CD4-positive, alpha-beta T cell (primary cell): ENCODE measurements around the gene NLGN1. TPM values are rescaled to one million over a fixed set of nuclear protein-coding genes. Genes with fewer than 3 reads are reported as not detected.
"Not testable (repeated sequence)": the region's sequence is repeated elsewhere in the genome, so short reads cannot be mapped to it uniquely, and the experiment has no call there.

Source experiments
- ATAC-seq: fragments of 200-7000 bp; cut with Tn5 transposase; one replicate; pipeline ENCODE4 v1.10.0; 2022; ENCODE audit warnings: mild to moderate bottlenecking; ENCODE audit not compliant: poor library complexity
- CTCF ChIA-PET: fragments of 350-600 bp; sonication (Branson Sonifier 250); formaldehyde crosslinking; loops from one replicate; lab custom pipeline; 2021; ENCODE audit warnings: antibody characterized with exemption, inconsistent platforms; lab: Charles Lee
- POLR2A ChIA-PET: fragments of 350-600 bp; sonication (Branson Sonifier 250); formaldehyde crosslinking; loops from one replicate; lab custom pipeline; 2021; ENCODE audit warnings: antibody characterized with exemption, inconsistent platforms; lab: Charles Lee
- DNase-seq, 14 experiments: peaks; one replicate each; pipeline ENCODE4 v3.0.0-alpha.2; 2013 to 2020; ENCODE audit warnings: mixed read lengths in 2 of 14
- H3K27ac ChIP-seq, 2 donors: one replicate each; pipeline versions ENCODE4 v1.5.1 to v1.7.0; 2013; ENCODE audit warnings: low read length in 2 of 2, low read depth in 1 of 2, mild to moderate bottlenecking in 1 of 2
- H3K27me3 ChIP-seq, 2 experiments: 1 replicate in 1 of 2; 2 replicates in 1 of 2; pipeline versions ENCODE4 v1.6.1 to v1.7.0; 2013; ENCODE audit warnings: low read length in 2 of 2, control low read depth in 1 of 2, mild to moderate bottlenecking in 1 of 2, moderate library complexity in 1 of 2; ENCODE audit not compliant: insufficient read depth in 2 of 2, control insufficient read depth in 1 of 2
- H3K36me3 ChIP-seq: one replicate; pipeline ENCODE4 v1.6.1; 2013; ENCODE audit warnings: low read length, control low read depth; ENCODE audit not compliant: insufficient read depth
- H3K4me1 ChIP-seq: one replicate; pipeline ENCODE4 v1.6.1; 2013; ENCODE audit warnings: low read length, control low read depth; ENCODE audit not compliant: insufficient read depth
- H3K4me3 ChIP-seq: one replicate; pipeline ENCODE4 v1.5.1; 2013; ENCODE audit warnings: mild to moderate bottlenecking, low read length, moderate library complexity
- H3K9me3 ChIP-seq, 2 experiments: 1 replicate in 1 of 2; 2 replicates in 1 of 2; pipeline versions ENCODE4 v1.6.1 to v1.7.0; 2013; ENCODE audit warnings: low read length in 2 of 2, mild to moderate bottlenecking in 2 of 2, control low read depth in 1 of 2, moderate library complexity in 1 of 2; ENCODE audit not compliant: control insufficient read depth in 1 of 2, insufficient read depth in 1 of 2
- H3K27ac Mint-ChIP-seq: one replicate; pipeline ENCODE4 v1.8.0; 2020; ENCODE audit warnings: mixed read lengths
- H3K27me3 Mint-ChIP-seq: one replicate; pipeline ENCODE4 v1.8.0; 2021; ENCODE audit warnings: mixed read lengths
- H3K36me3 Mint-ChIP-seq: one replicate; pipeline ENCODE4 v1.8.0; 2021; ENCODE audit warnings: low read depth, mixed read lengths
- H3K4me1 Mint-ChIP-seq: one replicate; pipeline ENCODE4 v1.8.0; 2021; ENCODE audit warnings: low read depth, mixed read lengths
- H3K4me3 Mint-ChIP-seq: one replicate; pipeline ENCODE4 v1.8.0; 2020; ENCODE audit warnings: mild to moderate bottlenecking, mixed read lengths
- H3K9me3 Mint-ChIP-seq: one replicate; pipeline ENCODE4 v1.8.0; 2020; ENCODE audit warnings: mixed read lengths
- intact Hi-C, 2 experiments: fragments of 100-400 bp; cut with DNase I in 1 of 2; cut with micrococcal nuclease in 1 of 2; formaldehyde crosslinking; loops; one replicate each; pipeline versions ENCODE4 v1.15.1 to v1.9.0; 2023 to 2025; cut with DNase I, micrococcal nuclease
- total RNA-seq, 174 experiments: library from RNA in 2 of 174; stranded (reverse) in 2 of 174; gene quantifications; one replicate each; pipeline ENCODE4 v1.2.3 and lab custom pipeline; 2021 to 2026
- TF ChIP-seq, protein P1 (sequence below): fragments of 200-600 bp; IDR thresholded peaks from one replicate; pipeline ENCODE4 v1.8.0; 2022; ENCODE audit warnings: antibody characterized with exemption, mild to moderate bottlenecking

NLGN1 gene
- total RNA-seq, 2 experiments from 2014 or later, result not detected

DNA sequence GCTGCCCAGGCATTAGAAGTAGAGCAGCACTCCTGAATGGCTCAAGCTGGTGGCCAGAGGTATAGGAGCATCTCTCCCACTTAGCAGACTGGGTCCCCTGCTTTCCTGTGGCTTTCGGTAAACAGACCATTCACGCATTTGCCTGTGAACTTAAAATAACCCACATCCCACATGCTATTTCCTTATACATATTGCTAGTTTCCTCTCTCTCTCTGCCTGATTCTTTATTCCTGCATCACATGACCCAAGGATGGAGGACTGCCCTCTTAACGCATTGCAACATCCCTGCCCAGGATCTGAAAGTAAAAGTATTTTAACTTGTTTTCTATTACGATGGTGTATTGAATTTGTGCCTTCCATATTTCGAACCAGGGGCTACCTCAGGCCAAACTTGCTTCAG lies 43.4 kb upstream of the NLGN1 start:
- no peaks in the 10 kb centered on the region for H3K27me3 Mint-ChIP-seq
- DNase-seq (no peak), ATAC-seq (no peak)
- H3K9me3 Mint-ChIP-seq, result peaks cover 8% of the 10 kb centered on the region
- no peak overlapping the region for H3K4me3 Mint-ChIP-seq
- H3K4me3 ChIP-seq, result no peak overlapping the region
- H3K36me3 Mint-ChIP-seq, result no peaks in the 10 kb centered on the region
- no peaks in the 10 kb centered on the region for H3K4me1 ChIP-seq
- H3K27me3 ChIP-seq, result no peaks in the 10 kb centered on the region
- intact Hi-C loops, result no loop called here
- H3K9me3 ChIP-seq, result no peaks in the 10 kb centered on the region
- POLR2A ChIA-PET, result no interaction called here
- no peak overlapping the region for H3K27ac Mint-ChIP-seq
- TF ChIP-seq, protein P1, sequence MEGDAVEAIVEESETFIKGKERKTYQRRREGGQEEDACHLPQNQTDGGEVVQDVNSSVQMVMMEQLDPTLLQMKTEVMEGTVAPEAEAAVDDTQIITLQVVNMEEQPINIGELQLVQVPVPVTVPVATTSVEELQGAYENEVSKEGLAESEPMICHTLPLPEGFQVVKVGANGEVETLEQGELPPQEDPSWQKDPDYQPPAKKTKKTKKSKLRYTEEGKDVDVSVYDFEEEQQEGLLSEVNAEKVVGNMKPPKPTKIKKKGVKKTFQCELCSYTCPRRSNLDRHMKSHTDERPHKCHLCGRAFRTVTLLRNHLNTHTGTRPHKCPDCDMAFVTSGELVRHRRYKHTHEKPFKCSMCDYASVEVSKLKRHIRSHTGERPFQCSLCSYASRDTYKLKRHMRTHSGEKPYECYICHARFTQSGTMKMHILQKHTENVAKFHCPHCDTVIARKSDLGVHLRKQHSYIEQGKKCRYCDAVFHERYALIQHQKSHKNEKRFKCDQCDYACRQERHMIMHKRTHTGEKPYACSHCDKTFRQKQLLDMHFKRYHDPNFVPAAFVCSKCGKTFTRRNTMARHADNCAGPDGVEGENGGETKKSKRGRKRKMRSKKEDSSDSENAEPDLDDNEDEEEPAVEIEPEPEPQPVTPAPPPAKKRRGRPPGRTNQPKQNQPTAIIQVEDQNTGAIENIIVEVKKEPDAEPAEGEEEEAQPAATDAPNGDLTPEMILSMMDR, result no peak
- H3K4me1 Mint-ChIP-seq, result no peaks in the 10 kb centered on the region
- H3K36me3 ChIP-seq, result no peaks in the 10 kb centered on the region
- no peak overlapping the region for H3K27ac ChIP-seq
- CTCF ChIA-PET, result no interaction called here

DNA sequence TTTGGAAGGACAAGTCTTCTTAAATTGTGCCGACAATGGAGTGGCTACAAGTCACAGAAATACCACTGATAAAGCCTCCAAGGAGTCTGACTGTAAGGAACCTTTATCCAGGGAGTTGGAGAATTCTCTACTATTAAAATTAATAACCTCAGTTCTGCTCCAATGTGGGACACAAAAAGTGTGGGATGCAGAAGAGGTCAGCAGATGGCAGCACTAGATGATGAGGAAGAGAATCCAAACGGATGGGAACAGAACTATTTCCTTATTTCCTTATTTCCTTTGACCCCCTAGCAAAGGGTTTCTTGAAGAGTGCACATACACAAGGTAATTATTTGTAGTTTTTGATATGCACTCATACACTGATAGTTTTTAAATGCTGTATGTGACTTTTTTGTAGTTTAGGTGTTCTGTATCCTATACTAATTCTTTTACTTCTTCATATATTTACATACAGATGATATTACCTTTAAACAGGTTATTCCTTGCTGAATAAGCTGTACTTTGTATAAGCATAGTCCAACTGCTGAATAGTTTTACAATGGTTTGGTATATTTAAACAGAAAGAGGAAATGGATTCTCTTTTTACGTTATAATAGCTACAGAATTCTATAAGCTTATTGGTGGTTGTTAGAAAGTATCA lies 25.6 kb upstream of the NLGN1 start:
- Mint-ChIP-seq H3K9me3 (peaks cover 2% of the 10 kb centered on the region), H3K27ac (no peak overlapping the region), H3K4me1 (no peaks in the 10 kb centered on the region), H3K27me3 (no peaks in the 10 kb centered on the region), H3K4me3 (no peak overlapping the region), H3K36me3 (no peaks in the 10 kb centered on the region)
- Histone ChIP-seq H3K4me3 (no peak overlapping the region), H3K36me3 (no peaks in the 10 kb centered on the region), H3K4me1 (no peaks in the 10 kb centered on the region), H3K27ac (no peak overlapping the region), H3K9me3 (no peaks in the 10 kb centered on the region), H3K27me3 (no peaks in the 10 kb centered on the region)
- POLR2A ChIA-PET, result no interaction called here
- CTCF ChIA-PET, result interaction anchor here (1.4 kb wide), 1 partner anchor 9 kb away, joined by 3 read pairs; no protein-coding TSS in a partner anchor
- TF ChIP-seq, protein P1, result no peak
- intact Hi-C loops, result no loop called here
- DNase-seq, result no peak
- ATAC-seq, result no peak

- Mint-ChIP-seq H3K36me3 (no peaks in the 10 kb centered on the region), H3K27ac (no peak overlapping the region), H3K4me3 (no peak overlapping the region), H3K9me3 (peaks cover 3% of the 10 kb centered on the region), H3K4me1 (no peaks in the 10 kb centered on the region), H3K27me3 (no peaks in the 10 kb centered on the region)
- H3K4me1 ChIP-seq, result no peaks in the 10 kb centered on the region
- no peaks in the 10 kb centered on the region for H3K27me3 ChIP-seq
- DNase-seq, result no peak
- peaks cover 0 to 11% of the 10 kb centered on the region in 2 experiments for H3K9me3 ChIP-seq
- H3K4me3 ChIP-seq, result no peak overlapping the region
- no peaks in the 10 kb centered on the region for H3K36me3 ChIP-seq
- TF ChIP-seq, protein P1, result no peak
- ATAC-seq, result no peak
- H3K27ac ChIP-seq, result no peak overlapping the region
- ChIA-PET POLR2A (no interaction called here), CTCF (interaction anchor here (1.2 kb wide), 1 partner anchor 9 kb away, joined by 3 read pairs; no protein-coding TSS in a partner anchor)
- intact Hi-C loops, result no loop called here
These were observed 16.9 kb upstream of the NLGN1 start for GRCh38 chr3:173380681-173381080.

DNA sequence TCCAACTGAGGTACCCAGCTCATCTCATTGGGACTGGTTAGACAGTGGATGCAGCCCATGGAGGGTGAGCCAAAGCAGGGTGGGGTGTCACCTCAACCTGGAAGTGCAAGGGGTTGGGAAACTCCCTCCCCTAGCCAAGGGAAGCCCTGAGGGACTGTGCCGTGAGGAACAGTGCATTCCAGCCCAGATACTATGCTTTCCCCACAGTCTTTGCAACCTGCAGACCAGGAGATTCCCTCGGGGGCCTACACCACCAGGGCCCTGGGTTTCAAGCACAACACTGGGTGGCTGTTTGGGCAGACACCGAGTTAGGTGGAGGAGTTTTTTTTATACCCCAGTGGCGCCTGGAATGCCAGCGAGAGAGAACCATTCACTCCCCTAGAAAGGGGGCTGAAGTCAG lies 15.6 kb upstream of the NLGN1 start:
- not testable (repeated sequence) for H3K27me3 Mint-ChIP-seq
- peaks cover 0 to 11% of the 10 kb centered on the region in 2 experiments for H3K9me3 ChIP-seq

More for the DNA sequence above, 15.6 kb upstream of the NLGN1 start:
- H3K27ac Mint-ChIP-seq, CTCF ChIA-PET, H3K36me3 Mint-ChIP-seq, H3K4me1 Mint-ChIP-seq, ATAC-seq, intact Hi-C loops, DNase-seq, H3K4me3 ChIP-seq, H3K27ac ChIP-seq, H3K36me3 ChIP-seq, POLR2A ChIA-PET, H3K27me3 ChIP-seq, H3K4me1 ChIP-seq, H3K4me3 Mint-ChIP-seq: not testable (repeated sequence)
- H3K9me3 Mint-ChIP-seq, result peaks cover 11% of the 10 kb centered on the region
